ACC112 (cell line): ENCODE results near the gene AIFM2.
"Not testable (repeated sequence)": the region's sequence is repeated elsewhere in the genome, so short reads cannot be mapped to it uniquely, and the experiment has no call there.

ENCODE experiments used
- H2AFZ ChIP-seq: fragments of 200-600 bp; sonication (generic); one replicate; pipeline ENCODE4 v1.6.0; 2017; ENCODE audit warnings: antibody characterized with exemption, low read length; ENCODE audit not compliant: unreplicated experiment
- H3K27ac ChIP-seq: fragments of 200-600 bp; sonication (generic); 2 replicates; pipeline ENCODE4 v1.5.1; 2014; ENCODE audit warnings: low read depth, mild to moderate bottlenecking, antibody characterized with exemption, low read length, moderate library complexity
- H3K27me3 ChIP-seq: fragments of 200-600 bp; sonication (generic); 2 replicates; pipeline ENCODE4 v1.6.1; 2014; ENCODE audit warnings: mild to moderate bottlenecking, antibody characterized with exemption, low read length, moderate library complexity, mixed read lengths; ENCODE audit not compliant: insufficient read depth
- H3K36me3 ChIP-seq: fragments of 200-600 bp; sonication (generic); 2 replicates; pipeline ENCODE4 v1.6.1; 2016; ENCODE audit warnings: mild to moderate bottlenecking, antibody characterized with exemption, low read length, moderate library complexity, mixed read lengths; ENCODE audit not compliant: insufficient read depth
- H3K4me1 ChIP-seq: fragments of 200-600 bp; sonication (generic); one replicate; pipeline ENCODE4 v1.6.1; 2016; ENCODE audit warnings: low read length, mixed read lengths; ENCODE audit not compliant: insufficient read depth, unreplicated experiment, control insufficient read depth
- H3K4me3 ChIP-seq: fragments of 200-600 bp; sonication (generic); 2 replicates; pipeline ENCODE4 v1.5.1; 2014; ENCODE audit warnings: mild to moderate bottlenecking, low read depth, low read length
- H3K79me2 ChIP-seq: fragments of 200-600 bp; sonication (generic); one replicate; pipeline ENCODE4 v1.6.0; 2016; ENCODE audit warnings: low read length; ENCODE audit not compliant: control insufficient read depth, unreplicated experiment, insufficient read depth

AIFM2 gene

GRCh38 chr10:70132098-70133029 lies at the start of gene AIFM2:
AIFM2 (minus strand) TSS chr10:70132825; CDS start chr10:70124084, 8,741 bp downstream.
- Histone ChIP-seq H3K27me3 (no peaks in the 10 kb centered on the region), H2AFZ (peak within 1 kb of the TSS; percentile 88), H3K27ac (peak within 1 kb of the TSS; percentile 74), H3K4me3 (peak within 1 kb of the TSS; percentile 96), H3K79me2 (peaks cover 33% of the 10 kb centered on the region), H3K36me3 (no peaks in the 10 kb centered on the region), H3K4me1 (peaks cover 24% of the 10 kb centered on the region)

- H3K27me3 ChIP-seq, H2AFZ ChIP-seq: not testable (repeated sequence)
Observed at GRCh38 chr10:70179209-70179608, 46.6 kb upstream of the AIFM2 start.

GRCh38 chr10:70178139-70178725 lies 45.6 kb upstream of the AIFM2 start:
- Histone ChIP-seq H3K27me3 (no peaks in the 10 kb centered on the region), H3K27ac (no peak overlapping the region), H3K36me3 (no peaks in the 10 kb centered on the region), H3K4me3 (no peak overlapping the region), H3K4me1 (no peaks in the 10 kb centered on the region), H3K79me2 (no peaks in the 10 kb centered on the region), H2AFZ (no peak overlapping the region)

More at GRCh38 chr10:70179209-70179608, 46.6 kb upstream of the AIFM2 start:
- not testable (repeated sequence) for H3K79me2 ChIP-seq, H3K4me1 ChIP-seq, H3K27ac ChIP-seq, H3K4me3 ChIP-seq, H3K36me3 ChIP-seq

- Histone ChIP-seq H3K4me3 (no peak overlapping the region), H3K27me3 (no peaks in the 10 kb centered on the region), H3K79me2 (no peaks in the 10 kb centered on the region), H2AFZ (no peak overlapping the region), H3K36me3 (no peaks in the 10 kb centered on the region), H3K4me1 (no peaks in the 10 kb centered on the region), H3K27ac (no peak overlapping the region)
Observed at GRCh38 chr10:70176441-70176840, 43.8 kb upstream of the AIFM2 start.

GRCh38 chr10:70175516-70175915 lies 42.9 kb upstream of the AIFM2 start:
- H3K4me1 ChIP-seq, result peaks cover 3% of the 10 kb centered on the region
- H3K4me3 ChIP-seq, result no peak overlapping the region
- no peaks in the 10 kb centered on the region for H3K79me2 ChIP-seq
- no peak overlapping the region for H3K27ac ChIP-seq
- H3K27me3 ChIP-seq, result no peaks in the 10 kb centered on the region
- no peak overlapping the region for H2AFZ ChIP-seq
- no peaks in the 10 kb centered on the region for H3K36me3 ChIP-seq

DNA sequence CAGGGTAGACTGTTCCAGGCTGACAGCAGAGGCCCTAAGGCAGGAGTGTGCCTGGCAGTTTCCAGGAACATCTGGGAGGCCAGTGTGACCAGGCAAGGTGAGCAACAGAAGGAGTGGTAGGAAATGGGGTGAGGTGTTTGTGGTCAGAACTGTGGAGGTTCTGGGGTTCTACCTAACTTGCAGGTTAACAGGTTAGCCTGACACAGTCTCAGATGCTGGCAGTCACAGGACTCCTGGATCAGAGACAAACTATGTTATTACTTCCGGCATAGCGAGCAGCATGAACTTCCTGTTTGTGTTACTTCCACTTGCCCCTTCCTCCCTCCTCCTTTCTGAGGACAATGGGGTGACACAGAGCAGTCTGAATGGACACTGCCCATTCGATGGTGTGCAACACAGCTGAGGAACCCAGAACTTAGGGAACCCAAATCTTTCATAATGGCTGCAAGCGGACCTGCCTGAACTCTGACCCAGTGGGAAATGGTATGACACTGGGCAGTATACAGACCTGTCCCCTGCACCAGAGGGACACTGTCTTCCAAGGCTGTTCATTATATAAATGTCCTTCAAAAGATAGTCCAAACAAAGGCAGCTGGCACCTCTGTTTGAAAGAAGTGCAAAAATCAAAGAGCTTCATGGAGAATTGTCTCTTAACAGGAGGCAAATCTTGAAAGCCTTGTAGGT lies 41.6 kb upstream of the AIFM2 start:
- no peak overlapping the region for H3K4me3 ChIP-seq
- H2AFZ ChIP-seq, result peak overlapping the region; percentile 12
- H3K36me3 ChIP-seq, result no peaks in the 10 kb centered on the region
- H3K4me1 ChIP-seq, result peaks cover 3% of the 10 kb centered on the region
- H3K27ac ChIP-seq, result no peak overlapping the region
- H3K27me3 ChIP-seq, result no peaks in the 10 kb centered on the region
- peaks cover 11% of the 10 kb centered on the region for H3K79me2 ChIP-seq

DNA sequence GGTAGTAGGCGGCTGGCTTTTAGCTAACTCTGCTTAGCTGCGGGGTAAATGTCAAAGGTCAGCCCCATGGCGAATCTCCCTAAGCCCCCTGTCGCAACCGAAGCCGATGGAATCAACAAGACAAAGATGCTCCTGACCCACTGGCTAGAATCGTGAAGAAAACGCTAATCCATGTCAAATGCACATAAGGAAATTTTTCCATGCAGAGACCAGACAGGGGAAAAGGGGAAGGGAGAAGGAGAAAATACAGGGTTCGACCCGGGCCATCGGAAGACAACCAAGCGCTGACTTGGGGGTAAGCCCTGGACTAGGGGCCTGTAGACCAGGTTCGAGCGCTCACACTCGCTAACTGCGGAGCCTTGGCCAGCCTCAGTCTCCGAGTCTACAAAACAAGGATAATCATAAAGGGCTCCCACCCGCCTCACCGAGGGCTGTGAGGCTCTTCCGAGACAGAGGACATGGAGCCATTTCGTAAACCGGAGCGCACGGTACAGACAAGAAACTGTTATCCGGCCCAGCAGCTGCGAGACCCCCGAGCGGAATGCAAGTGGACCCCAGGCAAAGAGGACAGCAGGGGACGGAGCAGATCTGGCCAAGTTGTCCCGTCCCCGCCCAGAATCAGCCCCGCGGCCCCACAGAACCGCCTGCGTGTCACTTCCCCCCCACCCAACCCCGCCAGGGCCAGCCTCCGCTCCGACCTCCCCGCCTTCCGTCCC lies 37.2 kb upstream of the AIFM2 start:
- Histone ChIP-seq H3K4me3 (peak overlapping the region; percentile 95), H3K27ac (peak overlapping the region; percentile 79), H3K79me2 (peaks cover 53% of the 10 kb centered on the region), H3K27me3 (no peaks in the 10 kb centered on the region), H3K4me1 (peaks cover 24% of the 10 kb centered on the region), H2AFZ (no peak overlapping the region), H3K36me3 (peaks cover 14% of the 10 kb centered on the region)

- peak overlapping the region; percentile 79 for H3K27ac ChIP-seq
- no peaks in the 10 kb centered on the region for H3K27me3 ChIP-seq
- H3K79me2 ChIP-seq, result peaks cover 61% of the 10 kb centered on the region
- H3K36me3 ChIP-seq, result peaks cover 18% of the 10 kb centered on the region
- H3K4me3 ChIP-seq, result peak overlapping the region; percentile 95
- no peak overlapping the region for H2AFZ ChIP-seq
- peaks cover 28% of the 10 kb centered on the region for H3K4me1 ChIP-seq
Observed at GRCh38 chr10:70169011-70169410, 36.4 kb upstream of the AIFM2 start.

DNA sequence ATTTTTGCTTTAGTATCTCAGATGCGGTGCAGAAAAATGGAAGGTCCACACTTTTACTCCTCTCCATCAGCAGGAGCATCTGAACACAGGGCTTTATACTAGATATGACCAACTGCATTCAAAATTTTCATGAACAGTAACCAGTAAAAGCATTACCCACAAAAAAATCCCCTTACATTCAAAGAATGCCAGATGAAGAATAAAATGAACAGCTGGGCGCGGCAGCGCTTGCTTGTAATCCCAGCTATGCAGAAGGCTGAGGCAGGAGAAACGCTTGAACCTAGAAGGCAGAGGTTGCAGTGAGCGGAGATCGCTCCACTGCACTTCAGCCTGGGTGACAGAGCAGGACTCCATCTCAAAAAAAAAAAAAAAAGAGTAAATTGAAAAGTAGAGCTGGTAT lies 34.6 kb upstream of the AIFM2 start:
- Histone ChIP-seq H3K4me1 (peaks cover 45% of the 10 kb centered on the region), H3K4me3 (peak overlapping the region; percentile 95; the same call in 1 of the 2 replicates), H3K27me3 (no peaks in the 10 kb centered on the region), H3K36me3 (peaks cover 22% of the 10 kb centered on the region), H3K27ac (no peak overlapping the region), H3K79me2 (peaks cover 78% of the 10 kb centered on the region), H2AFZ (no peak overlapping the region)

DNA sequence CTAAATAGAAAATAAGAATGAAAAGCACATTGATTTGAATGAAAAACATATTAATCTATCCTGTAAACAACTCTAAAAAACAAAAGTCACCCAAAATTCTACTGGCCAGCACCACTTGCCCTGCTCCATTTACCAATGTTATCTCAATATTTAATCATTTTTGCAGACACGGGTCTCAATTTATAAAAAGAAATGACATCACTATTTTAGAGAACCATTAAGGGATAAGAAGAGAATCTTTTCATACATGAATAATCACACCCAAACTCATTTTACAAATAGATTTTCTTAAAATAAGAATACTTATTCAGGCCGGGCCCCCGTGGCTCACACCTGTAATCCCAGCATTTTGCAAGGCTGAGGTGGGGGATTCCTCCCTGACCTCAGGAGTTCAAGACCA lies 33.8 kb upstream of the AIFM2 start:
- H2AFZ ChIP-seq, result no peak overlapping the region
- H3K4me1 ChIP-seq, result peaks cover 53% of the 10 kb centered on the region
- H3K4me3 ChIP-seq, result peak overlapping the region; percentile 1; the same call in 1 of the 2 replicates
- H3K36me3 ChIP-seq, result peaks cover 26% of the 10 kb centered on the region
- H3K79me2 ChIP-seq, result peaks cover 86% of the 10 kb centered on the region
- no peaks in the 10 kb centered on the region for H3K27me3 ChIP-seq
- no peak overlapping the region for H3K27ac ChIP-seq
